Measurements from ENCODE around the gene SPATS2L.

GRCh38 chr2:200439981-200440380, 133.5 kb downstream of the SPATS2L start:
- TF ChIP-seq USF1 (IDR thresholded peaks at IDR 0.05; ENCODE audit: borderline replicate concordance, low read depth): no peak
- TF ChIP-seq CTCF (IDR thresholded peaks at IDR 0.05): no peak
- TF ChIP-seq POLR2AphosphoS5 (IDR thresholded peaks at IDR 0.05; ENCODE audit: low read depth, low read length): no peak
- TF ChIP-seq RCOR1 (IDR thresholded peaks at IDR 0.05; ENCODE audit: low read length): no peak
- no peak for TF ChIP-seq FOXJ3 (CRISPR knock-in tag; IDR thresholded peaks at IDR 0.05)
- no peak for TF ChIP-seq EP300 (IDR thresholded peaks at IDR 0.05; ENCODE audit: borderline replicate concordance in 1 of 2, low read depth in 1 of 2, low read length in 1 of 2)
- TF ChIP-seq REST (IDR thresholded peaks at IDR 0.05; ENCODE audit: low read depth, low read length): no peak
- no peak for TF ChIP-seq RXRA (IDR thresholded peaks at IDR 0.05; ENCODE audit: borderline replicate concordance, low read depth)
- no peak for TF ChIP-seq PBX3 (IDR thresholded peaks at IDR 0.05)
- TF ChIP-seq NRF1 (IDR thresholded peaks at IDR 0.05; ENCODE audit: low read depth, low read length): no peak
